Kidney epithelial cell (primary cell): ENCODE measurements around the gene STAT3. TPM values are rescaled to one million over a fixed set of nuclear protein-coding genes. Genes with fewer than 3 reads are reported as not detected.

ENCODE experiments used
- DNase-seq: peaks from one replicate; pipeline ENCODE4 v3.0.0-alpha.2; 2010; ENCODE audit warnings: low read depth
- H3K27me3 ChIP-seq: 2 replicates; pipeline ENCODE4 v1.6.0; 2011; ENCODE audit warnings: low read length; ENCODE audit not compliant: control insufficient read depth, insufficient read depth
- H3K36me3 ChIP-seq: 2 replicates; pipeline ENCODE4 v1.5.1; 2011; ENCODE audit warnings: low read length; ENCODE audit not compliant: control insufficient read depth, insufficient read depth
- H3K4me3 ChIP-seq: 2 replicates; pipeline ENCODE4 v1.5.1; 2011; ENCODE audit warnings: low read depth, mild to moderate bottlenecking, control low read depth, low read length
- CTCF ChIP-seq: IDR thresholded peaks from 2 replicates; pipeline ENCODE4 v1.5.1; 2011; ENCODE audit warnings: mild to moderate bottlenecking, moderate library complexity, low read length, control low read depth, inconsistent platforms; ENCODE audit not compliant: insufficient read depth, poor library complexity, severe bottlenecking
- total RNA-seq: library from RNA; depleted of rRNA; stranded (reverse); fragments of >200 nt; gene quantifications from 2 replicates; pipeline ENCODE4 v1.2.3, GENCODE V29; 2015

The STAT3 gene
- total RNA-seq, 1 donor from 2014 or later, result 74.9 TPM

DNA sequence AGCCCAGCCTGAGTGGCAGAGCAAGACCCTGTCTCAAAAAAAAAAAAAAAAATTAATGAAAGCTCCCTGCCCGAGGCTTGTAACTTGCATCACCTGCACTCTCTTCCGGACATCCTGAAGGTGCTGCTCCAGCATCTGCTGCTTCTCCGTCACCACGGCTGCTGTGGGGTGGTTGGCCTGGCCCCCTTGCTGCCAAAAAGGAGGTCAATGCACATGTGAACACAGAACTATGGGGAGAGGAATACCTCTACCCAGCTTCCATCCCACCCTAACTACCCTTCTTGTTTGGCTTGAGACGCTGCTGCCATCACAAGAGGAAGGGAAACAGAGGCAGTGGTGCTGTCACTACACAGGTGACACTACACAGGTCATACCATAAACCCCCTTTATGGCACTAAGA is 49.0 kb downstream of the STAT3 start:
- no peaks in the 10 kb centered on the region for H3K36me3 ChIP-seq
- DNase-seq, result no peak
- TF ChIP-seq CTCF, result no peak

GRCh38 chr17:42338427-42338985 is 49.7 kb downstream of the STAT3 start:
- Histone ChIP-seq H3K27me3 (no peaks in the 10 kb centered on the region), H3K4me3 (no peak overlapping the region), H3K36me3 (no peaks in the 10 kb centered on the region)
- no peak for TF ChIP-seq CTCF
- DNase-seq, result no peak

More for the DNA sequence above, 49.0 kb downstream of the STAT3 start:
- Histone ChIP-seq H3K27me3 (no peaks in the 10 kb centered on the region), H3K4me3 (no peak overlapping the region)

- TF ChIP-seq CTCF, result no peak
- Histone ChIP-seq H3K36me3 (no peaks in the 10 kb centered on the region), H3K27me3 (no peaks in the 10 kb centered on the region), H3K4me3 (no peak overlapping the region)
- no peak for DNase-seq
Observed at GRCh38 chr17:42337442-42337841, 50.8 kb downstream of the STAT3 start.

DNA sequence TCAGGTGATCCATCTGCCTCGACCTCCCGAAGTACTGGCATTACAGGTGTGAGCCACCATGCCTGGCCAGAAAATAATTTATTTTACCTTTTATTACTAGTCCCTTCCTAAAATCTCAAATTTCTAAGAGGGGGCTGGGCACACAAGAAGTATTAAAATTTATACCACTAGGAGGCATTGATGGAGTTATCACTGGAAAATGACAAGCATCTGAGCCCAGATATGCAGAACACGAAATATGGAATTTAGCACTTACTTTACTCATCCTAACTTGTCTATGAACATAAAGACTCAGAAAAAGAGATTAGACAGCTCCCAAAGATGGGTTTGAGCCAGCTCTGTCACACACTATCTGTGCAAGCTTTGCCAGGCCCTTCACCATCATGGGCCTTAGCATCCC is 53.6 kb downstream of the STAT3 start:
- H3K4me3 ChIP-seq, result no peak overlapping the region
- no peak for DNase-seq
- H3K36me3 ChIP-seq, result no peaks in the 10 kb centered on the region
- TF ChIP-seq CTCF, result no peak
- H3K27me3 ChIP-seq, result no peaks in the 10 kb centered on the region

DNA sequence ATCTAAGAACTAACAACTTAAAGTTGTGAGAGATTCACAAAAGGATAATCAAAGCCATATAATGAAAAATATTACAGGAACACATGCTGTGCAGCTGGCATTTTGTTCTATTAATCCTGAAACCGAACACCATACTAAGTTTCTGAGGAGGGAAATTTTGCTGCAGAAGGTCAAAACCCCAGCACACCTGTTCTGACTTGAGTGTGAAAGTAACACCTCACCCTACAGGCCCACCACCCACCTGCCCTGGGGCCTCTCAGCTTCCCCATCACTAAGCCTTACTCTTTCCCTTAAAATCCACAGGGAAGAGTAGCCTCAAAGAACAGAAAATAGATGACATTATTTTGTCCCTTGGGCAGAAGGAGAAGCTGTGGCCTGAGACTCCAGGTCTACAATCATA is 55.2 kb downstream of the STAT3 start:
- DNase-seq, result no peak
- no peak for TF ChIP-seq CTCF
- no peaks in the 10 kb centered on the region for H3K27me3 ChIP-seq
- H3K36me3 ChIP-seq, result no peaks in the 10 kb centered on the region
- H3K4me3 ChIP-seq, result no peak overlapping the region

DNA sequence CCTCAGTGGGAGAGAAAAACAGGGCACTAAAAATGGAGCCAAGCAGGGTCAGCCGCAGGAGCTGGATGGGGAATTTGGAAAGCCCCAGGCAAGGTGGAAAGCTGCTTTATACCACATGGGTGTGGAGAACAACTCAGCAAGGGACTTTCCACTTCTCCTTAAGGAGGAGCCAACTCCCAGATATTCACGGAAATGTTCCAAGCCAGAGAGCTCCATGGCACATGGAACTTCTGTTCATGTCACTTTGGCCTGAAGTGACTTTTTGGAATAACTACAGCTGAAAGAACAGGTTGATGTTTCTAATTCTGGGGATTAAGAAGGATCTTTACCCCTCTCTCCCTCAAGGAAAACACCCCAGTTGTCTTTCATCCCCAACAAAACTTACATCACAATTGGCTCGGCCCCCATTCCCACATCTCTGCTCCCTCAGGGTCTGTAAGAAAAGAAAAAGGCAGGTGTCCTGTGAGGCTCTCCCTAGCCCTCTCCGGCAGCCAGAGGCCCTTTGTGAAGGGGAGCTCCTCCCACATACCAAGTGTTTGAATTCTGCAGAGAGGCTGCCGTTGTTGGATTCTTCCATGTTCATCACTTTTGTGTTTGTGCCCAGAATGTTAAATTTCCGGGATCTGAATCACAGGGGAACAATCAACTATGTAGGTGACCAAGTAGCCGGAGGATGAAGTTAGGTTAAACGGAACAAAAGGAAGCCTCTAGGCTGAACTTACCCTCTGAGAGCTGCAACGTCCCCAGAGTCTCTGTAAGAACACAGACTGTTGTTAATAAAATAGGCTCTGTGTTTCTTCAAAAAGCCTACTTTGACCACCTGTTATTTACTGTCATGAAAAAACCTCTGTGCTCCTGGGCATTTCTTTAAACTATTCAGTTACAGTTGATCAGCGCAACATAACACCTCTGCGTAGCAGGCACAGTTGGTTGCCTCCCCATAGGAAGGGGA is 58.9 kb downstream of the STAT3 start:
- peaks cover 1% of the 10 kb centered on the region for H3K36me3 ChIP-seq
- no peak for TF ChIP-seq CTCF
- H3K27me3 ChIP-seq, result no peaks in the 10 kb centered on the region
- peak; percentile 43 for DNase-seq
- H3K4me3 ChIP-seq, result no peak overlapping the region
